GM21381 (cell line): Measurements from ENCODE around the gene MUS81.
"Not testable (repeated sequence)": the region's sequence is repeated elsewhere in the genome, so short reads cannot be mapped to it uniquely, and the experiment has no call there.

Source experiments
- ATAC-seq: cut with Tn5 transposase; IDR thresholded peaks from one replicate; pipeline ENCODE4 v1.9.1; 2021; ENCODE audit warnings: mild to moderate bottlenecking, moderate library complexity; ENCODE audit not compliant: unreplicated experiment

Gene MUS81

DNA sequence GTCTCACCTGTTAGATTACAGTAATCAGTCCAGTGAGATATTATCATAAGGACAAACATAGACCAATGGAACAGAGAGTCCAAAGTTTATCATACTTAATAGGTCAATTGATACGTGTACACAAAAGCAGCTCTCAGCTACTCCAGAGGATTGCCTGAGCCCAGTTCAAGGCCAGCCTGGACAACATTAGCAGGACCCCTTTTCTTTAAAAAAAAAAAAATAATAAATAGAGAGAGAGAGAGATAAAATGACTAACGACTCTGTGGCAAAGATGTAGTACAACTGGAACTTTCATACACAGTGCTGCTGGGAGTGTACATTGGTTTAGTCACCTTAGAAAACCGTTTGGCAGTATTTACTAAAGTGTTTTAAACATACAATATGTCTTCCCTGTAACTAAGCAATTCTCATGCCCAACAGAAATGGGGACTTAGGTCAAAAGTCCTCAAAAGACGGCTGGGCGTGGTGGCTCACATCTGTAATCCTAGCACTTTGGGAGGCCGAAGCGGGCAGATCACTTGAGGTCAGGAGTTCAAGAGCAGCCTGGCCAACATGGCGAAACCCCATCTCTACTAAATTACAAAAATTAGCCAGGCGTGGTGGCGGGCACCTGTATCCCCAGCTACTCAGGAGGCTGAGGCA lies 15.9 kb upstream of the MUS81 start:
- ATAC-seq = no peak

DNA sequence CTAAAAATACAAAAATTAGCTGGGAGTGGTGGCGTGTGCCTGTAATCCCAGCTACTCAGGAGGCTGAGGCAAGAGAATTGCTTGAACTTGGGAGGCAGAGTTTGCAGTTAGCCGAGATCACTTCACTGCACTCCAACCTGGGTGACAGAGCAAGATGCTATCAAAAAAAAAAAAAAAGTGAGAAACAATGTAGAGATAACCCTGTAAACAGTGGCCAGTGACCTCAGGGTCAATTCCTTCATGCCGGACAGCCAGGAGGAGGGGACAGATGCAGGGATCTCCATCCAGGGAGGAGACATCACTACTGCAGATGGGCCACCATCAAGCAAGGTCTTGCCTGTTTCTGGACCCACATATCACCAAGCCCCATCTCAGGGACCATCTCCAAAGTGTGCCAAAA lies 12.5 kb upstream of the MUS81 start:
- ATAC-seq = no peak

GRCh38 chr11:65848693-65849092 lies 11.5 kb upstream of the MUS81 start:
- not testable (repeated sequence) for ATAC-seq

DNA sequence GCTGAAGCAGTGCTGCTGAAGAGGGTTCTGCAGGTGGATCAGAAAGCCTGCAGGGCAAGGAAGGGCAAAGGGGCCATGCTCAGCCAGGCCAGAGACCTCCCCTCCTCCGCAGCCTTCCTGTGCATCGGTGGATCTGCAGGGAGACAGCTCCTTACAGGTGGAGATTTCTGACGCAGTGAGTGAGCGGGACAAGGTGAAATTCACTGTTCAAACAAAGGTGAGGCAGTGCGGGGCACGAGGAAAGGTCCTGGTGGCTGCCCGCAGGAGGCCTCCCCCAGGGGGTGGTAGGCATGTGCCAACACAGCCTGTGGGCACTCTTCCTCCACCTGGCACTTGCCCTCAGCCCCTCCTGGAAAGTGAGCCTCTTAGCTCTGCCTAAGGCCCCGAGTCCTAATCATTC lies 10.9 kb upstream of the MUS81 start:
- no peak for ATAC-seq

DNA sequence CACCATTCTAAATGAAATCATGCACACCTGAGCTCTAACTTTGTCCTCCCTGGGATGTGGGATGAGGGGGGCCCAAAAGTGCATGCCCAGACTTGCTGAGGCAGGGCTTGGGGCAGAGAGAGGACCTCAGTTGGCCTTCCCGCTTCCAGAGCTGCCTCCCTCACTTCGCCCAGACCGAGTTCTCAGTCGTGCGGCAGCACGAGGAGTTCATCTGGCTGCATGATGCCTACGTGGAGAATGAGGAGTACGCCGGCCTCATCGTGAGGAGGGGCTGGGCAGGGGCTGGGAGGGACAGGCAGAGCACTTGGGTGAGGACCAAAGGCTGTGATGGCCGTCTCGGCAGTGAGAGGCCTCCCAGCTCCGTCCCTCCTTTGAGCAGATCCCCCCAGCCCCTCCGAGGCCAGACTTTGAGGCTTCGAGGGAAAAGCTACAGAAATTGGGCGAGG lies 10.4 kb upstream of the MUS81 start:
- no peak for ATAC-seq

DNA sequence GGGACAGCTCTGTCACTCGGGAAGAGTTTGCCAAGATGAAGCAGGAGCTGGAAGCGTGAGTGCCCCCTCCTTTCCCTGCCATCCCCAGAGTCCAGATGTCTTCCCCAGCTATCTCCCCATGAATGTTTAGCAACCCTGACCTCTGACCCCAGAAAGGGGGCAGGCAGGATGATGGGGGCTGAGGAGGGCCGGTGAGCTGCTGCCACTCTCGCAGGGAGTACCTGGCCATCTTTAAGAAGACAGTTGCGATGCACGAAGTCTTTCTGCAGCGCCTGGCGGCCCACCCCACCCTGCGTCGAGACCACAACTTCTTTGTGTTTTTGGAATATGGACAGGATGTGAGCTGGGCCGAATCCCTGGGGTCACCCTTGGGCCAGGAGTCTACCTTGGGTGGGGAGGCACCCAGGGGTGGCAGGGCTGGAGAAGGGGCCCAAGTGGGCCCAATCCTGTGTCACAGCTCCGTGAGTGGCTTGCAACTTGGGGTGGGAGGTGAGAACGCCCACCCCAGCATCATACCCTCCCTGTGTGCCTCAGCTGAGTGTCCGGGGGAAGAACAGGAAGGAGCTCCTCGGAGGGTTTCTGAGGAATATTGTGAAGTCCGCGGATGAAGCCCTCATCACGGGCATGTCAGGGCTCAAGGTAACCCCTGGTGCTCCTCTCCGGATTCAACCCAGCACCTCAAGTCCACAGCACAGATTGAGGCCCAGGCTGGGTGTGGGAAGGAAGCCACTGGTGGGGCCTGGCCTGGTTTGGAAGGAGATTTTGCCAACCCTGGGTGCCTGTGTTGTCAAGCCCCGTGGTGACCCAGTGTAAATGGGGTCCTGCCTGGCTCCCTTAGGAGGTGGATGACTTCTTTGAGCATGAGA lies 9.8 kb upstream of the MUS81 start:
- ATAC-seq = no peak

- ATAC-seq = no peak
Observed at GRCh38 chr11:65851083-65851579, 9.1 kb upstream of the MUS81 start.

- ATAC-seq = no peak
Observed at GRCh38 chr11:65851811-65852507, 8.3 kb upstream of the MUS81 start.

DNA sequence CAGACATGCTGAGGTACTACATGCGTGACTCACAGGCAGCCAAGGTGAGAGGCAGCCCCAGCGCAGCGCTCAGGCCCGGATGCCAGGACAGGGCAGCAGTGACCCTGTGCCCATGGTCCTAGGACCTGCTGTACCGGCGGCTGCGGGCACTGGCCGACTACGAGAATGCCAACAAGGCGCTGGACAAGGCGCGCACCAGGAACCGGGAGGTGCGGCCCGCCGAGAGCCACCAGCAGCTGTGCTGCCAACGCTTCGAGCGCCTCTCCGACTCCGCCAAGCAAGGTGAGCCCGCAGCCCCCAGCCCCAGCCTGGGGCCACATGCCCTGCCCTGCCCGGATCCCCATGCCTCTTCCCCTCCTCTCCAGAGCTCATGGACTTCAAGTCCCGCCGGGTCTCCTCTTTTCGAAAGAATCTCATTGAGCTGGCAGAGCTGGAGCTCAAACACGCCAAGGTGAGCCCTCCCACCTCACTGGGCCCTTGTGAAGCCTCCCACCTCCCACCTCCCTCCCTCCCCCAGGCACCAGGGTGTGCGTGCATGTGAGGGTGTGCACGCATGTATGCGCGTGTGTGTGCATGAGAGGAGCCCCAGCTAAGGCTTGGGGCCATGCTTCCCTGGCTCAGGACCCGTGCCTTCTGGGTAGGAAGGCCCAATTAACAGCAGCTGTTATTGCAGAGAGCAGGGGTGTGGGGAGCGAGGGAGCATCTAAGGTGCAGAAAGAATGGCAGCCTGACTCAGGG lies 7.6 kb upstream of the MUS81 start:
- ATAC-seq = no peak

DNA sequence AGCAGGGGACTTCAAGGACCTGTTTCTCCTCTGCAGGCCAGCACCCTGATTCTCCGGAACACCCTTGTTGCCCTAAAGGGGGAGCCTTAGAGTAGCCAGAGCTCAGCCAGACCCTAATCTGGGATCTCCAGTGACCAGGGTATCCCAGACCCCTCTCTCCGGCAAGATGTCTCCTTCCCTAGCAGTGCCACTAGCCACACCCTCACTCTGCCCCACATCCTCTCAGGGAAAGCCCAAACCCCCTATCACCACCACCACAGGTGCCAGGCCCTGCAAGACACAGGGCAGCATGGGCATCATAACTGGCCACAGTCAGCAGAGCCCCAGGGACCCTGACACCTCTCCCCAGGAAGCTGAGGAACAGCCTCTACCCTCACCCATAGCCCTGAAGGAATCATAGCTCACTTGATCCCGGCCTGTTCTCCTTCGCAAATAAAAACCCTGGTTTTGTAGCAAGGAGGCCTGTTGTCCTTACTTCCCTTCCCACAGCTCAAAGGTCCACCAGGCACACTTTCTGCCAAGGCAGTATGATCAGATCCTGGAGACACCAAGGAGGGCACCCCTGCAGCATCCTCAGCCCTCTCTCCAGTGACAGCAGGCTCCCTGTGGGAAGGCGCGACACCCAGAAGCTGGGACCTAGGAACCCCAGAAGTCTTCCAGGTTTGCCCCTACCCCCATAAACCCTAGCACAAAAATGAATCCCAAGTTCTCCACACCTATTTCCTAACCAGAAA lies 6.8 kb upstream of the MUS81 start:
- no peak for ATAC-seq

- no peak for ATAC-seq
Observed at GRCh38 chr11:65854161-65854592, 6.1 kb upstream of the MUS81 start.

- no peak for ATAC-seq
Observed at GRCh38 chr11:65854852-65855837, 5.1 kb upstream of the MUS81 start.

- no peak for ATAC-seq
Observed at GRCh38 chr11:65855927-65856363, 4.3 kb upstream of the MUS81 start.

DNA sequence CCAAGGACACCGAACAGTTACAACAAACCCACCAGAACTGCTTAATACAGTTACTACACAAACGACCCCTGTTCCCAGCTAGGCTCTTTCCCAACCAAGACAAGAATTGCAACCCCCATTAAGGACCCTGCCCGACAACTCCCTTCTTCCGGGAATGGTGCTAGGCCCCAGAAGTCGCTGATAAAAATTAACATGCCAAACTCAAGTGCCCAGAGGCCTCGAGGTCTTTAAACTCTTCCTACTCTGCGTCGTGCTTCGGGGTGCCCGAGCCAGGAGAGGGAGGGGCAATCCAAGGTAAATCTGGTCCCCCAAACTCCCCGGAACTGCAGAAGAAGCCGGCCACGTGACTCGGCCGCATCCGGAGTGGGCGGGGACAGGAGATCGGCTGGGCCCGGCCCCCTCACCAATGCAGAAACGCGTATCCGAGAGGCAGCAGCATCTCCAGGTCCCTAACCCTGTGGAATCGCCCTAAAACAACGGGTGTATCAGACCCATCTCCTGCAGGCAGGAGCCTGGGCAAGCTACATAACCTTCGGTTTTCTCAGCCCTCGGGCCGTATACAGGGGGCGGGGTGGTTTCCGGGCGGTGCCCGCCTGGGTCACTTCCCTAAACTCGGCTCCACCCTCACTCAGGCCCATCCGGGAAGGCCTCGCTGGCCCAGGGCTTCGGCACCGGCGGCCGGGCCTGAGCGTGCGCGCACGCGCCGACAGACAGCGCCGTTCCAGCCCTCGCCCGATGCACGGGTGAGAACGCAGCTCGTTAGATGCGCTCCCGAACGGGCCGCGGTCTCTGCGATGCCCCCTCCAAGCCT lies 3.3 kb upstream of the MUS81 start:
- ATAC-seq = peak; percentile 31

DNA sequence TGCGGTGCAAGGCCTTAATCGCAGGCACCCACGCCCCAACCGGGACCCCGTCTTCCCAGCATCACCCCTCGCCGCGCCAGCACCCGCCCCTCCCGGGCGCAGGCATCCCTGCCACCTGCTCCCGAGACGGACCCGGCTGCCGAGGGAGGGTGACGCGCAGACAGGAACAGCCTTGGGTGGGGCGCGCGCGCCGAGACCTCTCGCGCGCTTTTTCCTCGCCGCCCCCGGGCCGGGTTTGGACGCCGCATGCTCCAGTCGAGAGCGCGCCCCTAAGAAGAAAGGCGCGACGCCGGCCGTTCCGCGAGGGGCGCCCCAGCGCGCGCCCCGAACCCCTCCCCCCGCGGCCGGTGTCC lies 2.8 kb upstream of the MUS81 start:
- peak; percentile 2 for ATAC-seq

DNA sequence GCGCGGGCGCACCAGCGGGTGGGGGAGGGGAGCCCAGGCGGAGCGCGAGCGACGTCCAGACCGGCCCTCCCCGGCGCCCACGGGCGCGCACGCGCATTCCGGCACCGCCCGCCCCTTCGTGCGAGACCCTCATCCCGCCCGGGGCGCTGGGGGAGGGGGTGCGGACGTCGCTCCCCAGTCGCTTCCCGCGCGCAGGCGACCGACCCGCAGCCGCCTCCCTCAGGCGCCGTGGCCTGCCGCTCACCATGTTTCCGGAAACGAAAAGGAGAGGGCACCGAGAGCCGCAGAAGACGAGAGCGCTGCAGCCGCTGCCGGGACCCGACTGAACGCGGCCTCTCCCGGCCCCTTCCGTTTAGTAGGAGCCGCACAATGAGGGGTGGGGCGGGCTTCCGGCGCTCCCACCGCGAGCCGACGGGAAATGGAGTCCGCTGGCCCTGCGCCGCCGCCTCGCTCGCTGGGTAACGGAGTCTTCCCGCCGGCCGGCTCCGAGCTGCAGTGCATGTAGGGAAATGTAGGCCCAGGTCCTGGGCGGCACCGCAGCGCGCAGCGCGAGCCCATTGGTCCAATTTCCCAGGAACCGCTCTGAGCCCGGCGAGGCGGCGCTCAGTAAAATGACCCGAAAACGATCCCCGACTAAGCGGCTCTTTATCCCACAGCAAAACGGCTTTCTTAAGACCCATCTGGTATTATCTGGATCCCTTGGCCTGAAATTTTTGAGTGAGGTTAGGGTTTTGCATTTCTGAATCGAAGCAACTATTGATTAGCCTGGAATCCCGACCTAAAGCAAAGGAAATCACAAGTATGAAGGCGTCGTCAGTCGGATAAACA lies 2.2 kb upstream of the MUS81 start, which contains the start of gene CFL1:
Gene CFL1 (minus strand): TSS at position 328 of the 828 bp plus-strand sequence. CDS start 81 bp downstream, at position 247.
- ATAC-seq = peak; percentile 46

GRCh38 chr11:65858681-65859087 lies 1.5 kb upstream of the MUS81 start:
- ATAC-seq = no peak
